B cell (primary cell): ENCODE measurements around the gene VWA5B1.

ENCODE experiments used
- CTCF ChIP-seq: fragments of 200-600 bp; IDR thresholded peaks from one replicate; pipeline ENCODE4 v1.8.0; 2022; ENCODE audit warnings: antibody characterized with exemption, mild to moderate bottlenecking
- EZH2 ChIP-seq: IDR thresholded peaks from 2 replicates; pipeline ENCODE4 v1.6.1; 2012; ENCODE audit warnings: borderline replicate concordance, low read depth, mild to moderate bottlenecking, moderate library complexity, low read length; ENCODE audit not compliant: insufficient read depth, poor library complexity, severe bottlenecking

- TF ChIP-seq CTCF (no peak), EZH2 (no peak)
These were observed 61.4 kb downstream of the VWA5B1 start for GRCh38 chr1:20351911-20352701.
